ENCODE measurements around the gene ZRANB3.
"Not testable (repeated sequence)": the region's sequence is repeated elsewhere in the genome, so short reads cannot be mapped to it uniquely, and the experiment has no call there.

ZRANB3 gene
- total RNA-seq: 6.8 reads per million, percentile 25 among the genes with 10 or more reads in this experiment

GRCh38 chr2:135530313-135531230 lies at the start of gene ZRANB3:
Gene ZRANB3, minus strand, starts transcription at chr2:135531218.
- DNase-seq: peak; percentile 93

GRCh38 chr2:135573620-135574019 lies 42.6 kb upstream of the ZRANB3 start:
- DNase-seq: no peak

- no peak for DNase-seq
Observed at GRCh38 chr2:135570884-135571283, 39.9 kb upstream of the ZRANB3 start.

GRCh38 chr2:135563793-135564192 lies 32.8 kb upstream of the ZRANB3 start:
- DNase-seq: no peak

GRCh38 chr2:135561925-135562324 lies 30.9 kb upstream of the ZRANB3 start:
- no peak for DNase-seq

- DNase-seq: no peak
Observed at GRCh38 chr2:135557530-135557929, 26.5 kb upstream of the ZRANB3 start.

GRCh38 chr2:135555311-135555710 lies 24.3 kb upstream of the ZRANB3 start:
- DNase-seq: no peak

- no peak for DNase-seq
Observed at GRCh38 chr2:135552887-135553286, 21.9 kb upstream of the ZRANB3 start.

- no peak for DNase-seq
Observed at GRCh38 chr2:135551356-135551755, 20.3 kb upstream of the ZRANB3 start.

GRCh38 chr2:135547311-135547710 lies 16.3 kb upstream of the ZRANB3 start:
- no peak for DNase-seq

GRCh38 chr2:135546436-135546835 lies 15.4 kb upstream of the ZRANB3 start:
- DNase-seq: no peak

- not testable (repeated sequence) for DNase-seq
Observed at GRCh38 chr2:135533545-135533944, 2.5 kb upstream of the ZRANB3 start.

GRCh38 chr2:135532581-135532980 lies 1.6 kb upstream of the ZRANB3 start:
- no peak for DNase-seq

GRCh38 chr2:135531231-135532197 lies 496 bp upstream of the ZRANB3 start, which contains the start of gene R3HDM1:
Gene R3HDM1, plus strand, starts transcription at chr2:135531484. Its CDS starts 73,362 bp downstream, at chr2:135604846.
- DNase-seq: peak; percentile 94

GRCh38 chr2:135528006-135528405 lies 3.0 kb downstream of the ZRANB3 start:
- DNase-seq: no peak

GRCh38 chr2:135525786-135526185 lies 5.2 kb downstream of the ZRANB3 start:
- no peak for DNase-seq

GRCh38 chr2:135512099-135512498 lies 18.9 kb downstream of the ZRANB3 start:
- DNase-seq: no peak

GRCh38 chr2:135510577-135510976 lies 20.4 kb downstream of the ZRANB3 start:
- DNase-seq: no peak

- DNase-seq: no peak
Observed at GRCh38 chr2:135504811-135505210, 26.2 kb downstream of the ZRANB3 start.

GRCh38 chr2:135498588-135498987 lies 32.4 kb downstream of the ZRANB3 start:
- DNase-seq: not testable (repeated sequence)

GRCh38 chr2:135494917-135495316 lies 36.1 kb downstream of the ZRANB3 start:
- no peak for DNase-seq

- no peak for DNase-seq
Observed at GRCh38 chr2:135494503-135494902, 36.5 kb downstream of the ZRANB3 start.

GRCh38 chr2:135490376-135490775 lies 40.6 kb downstream of the ZRANB3 start:
- DNase-seq: no peak

Measured in effector CD4-positive, alpha-beta T cell (primary cell).